Keratinocyte (primary cell): Measurements from ENCODE around the gene NUTM2G. TPM values are rescaled to one million over a fixed set of nuclear protein-coding genes. Genes with fewer than 3 reads are reported as not detected.
A peak's percentile ranks its signal among the peaks of the same experiment; 100 is the strongest.
"Not testable (repeated sequence)": the region's sequence is repeated elsewhere in the genome, so short reads cannot be mapped to it uniquely, and the experiment has no call there.

Experiments
- DNase-seq: peaks from one replicate; pipeline ENCODE4 v3.0.0-alpha.2; 2011; ENCODE audit warnings: low read depth, missing footprints, low spot score
- FAIRE-seq: peaks from 2 replicates; lab custom pipeline; 2011; peaks lifted over from hg19 to GRCh38; lab: Jason Lieb, UNC
- H2AFZ ChIP-seq: 2 replicates; pipeline ENCODE4 v1.6.0; 2012; ENCODE audit warnings: low read length, control low read depth, inconsistent platforms; ENCODE audit not compliant: control insufficient read depth
- H3K27ac ChIP-seq: 2 replicates; pipeline ENCODE4 v1.5.1; 2011; ENCODE audit warnings: low read length; ENCODE audit not compliant: control insufficient read depth, insufficient read depth
- H3K27me3 ChIP-seq: 3 replicates; pipeline ENCODE4 v1.6.0; 2011; ENCODE audit warnings: low read length; ENCODE audit not compliant: control insufficient read depth, insufficient read depth; ENCODE audit errors: extremely low read depth
- H3K36me3 ChIP-seq, 2 experiments: 2 replicates in 1 of 2; 3 replicates in 1 of 2; pipeline ENCODE4 v1.5.1; 2011; ENCODE audit warnings: low read length in 2 of 2, mild to moderate bottlenecking in 1 of 2; ENCODE audit not compliant: control insufficient read depth in 2 of 2, insufficient read depth in 2 of 2; ENCODE audit errors: extremely low read depth in 1 of 2
- H3K4me1 ChIP-seq: 3 replicates; pipeline ENCODE4 v1.5.1; 2011; ENCODE audit warnings: low read length; ENCODE audit not compliant: control insufficient read depth, insufficient read depth; ENCODE audit errors: extremely low read depth
- H3K4me2 ChIP-seq: 3 replicates; pipeline ENCODE4 v1.6.0; 2011; ENCODE audit warnings: low read depth, low read length; ENCODE audit not compliant: control insufficient read depth, insufficient read depth; ENCODE audit errors: extremely low read depth
- H3K4me3 ChIP-seq, 3 experiments: fragments of 200-600 bp in 1 of 3; sonication (generic) in 1 of 3; 2 replicates in 2 of 3; 3 replicates in 1 of 3; pipeline ENCODE4 v1.5.1; 2011 to 2016; ENCODE audit warnings: low read length in 3 of 3, mild to moderate bottlenecking in 3 of 3, control low read depth in 2 of 3, inconsistent platforms in 1 of 3, low read depth in 1 of 3, mixed read lengths in 1 of 3, mixed run types in 1 of 3, moderate library complexity in 1 of 3; ENCODE audit not compliant: control insufficient read depth in 2 of 3, insufficient read depth in 2 of 3; ENCODE audit errors: extremely low read depth in 1 of 3
- H3K79me2 ChIP-seq: 2 replicates; pipeline ENCODE4 v1.6.0; 2012; ENCODE audit warnings: low read length; ENCODE audit not compliant: control insufficient read depth, insufficient read depth
- H3K9ac ChIP-seq: 3 replicates; pipeline ENCODE4 v1.6.0; 2011; ENCODE audit warnings: low read length; ENCODE audit not compliant: control insufficient read depth, insufficient read depth; ENCODE audit errors: extremely low read depth
- H3K9me1 ChIP-seq: 3 replicates; pipeline ENCODE4 v1.6.0; 2011; ENCODE audit warnings: low read length; ENCODE audit not compliant: control insufficient read depth, insufficient read depth; ENCODE audit errors: extremely low read depth
- H3K9me3 ChIP-seq: 2 replicates; pipeline ENCODE4 v1.5.1; 2012; ENCODE audit warnings: low read depth, low read length; ENCODE audit not compliant: control insufficient read depth
- H4K20me1 ChIP-seq: 3 replicates; pipeline ENCODE4 v1.6.0; 2011; ENCODE audit warnings: low read length; ENCODE audit not compliant: control insufficient read depth, insufficient read depth; ENCODE audit errors: extremely low read depth
- dilution Hi-C: fragments of 300-500 bp; cut with MboI; formaldehyde crosslinking; loops from one replicate; pipeline ENCODE4 v1.7.0; 2020; ENCODE audit warnings: low sequenced_read_pairs; ENCODE audit not compliant: extremely low pct_ligation_motif_present
- polyA plus RNA-seq, 5 experiments: library from polyadenylated mRNA; depleted of rRNA in 3 of 5; stranded (reverse) in 3 of 5; stranded (forward) in 1 of 5; unstranded in 1 of 5; fragments of >200 nt; gene quantifications; 1 replicate in 1 of 5; 2 replicates in 3 of 5; 3 replicates in 1 of 5; pipeline versions ENCODE4 v1.2.1 to v1.2.3, GENCODE V29; 2011 to 2012; ENCODE audit warnings: missing spikeins in 2 of 5, low read depth in 1 of 5, low replicate concordance in 1 of 5

NUTM2G gene
- polyA plus RNA-seq, 1 donor (not counting 4 experiments of a cell fraction or from before 2014, with no cell fraction given), result not detected

DNA sequence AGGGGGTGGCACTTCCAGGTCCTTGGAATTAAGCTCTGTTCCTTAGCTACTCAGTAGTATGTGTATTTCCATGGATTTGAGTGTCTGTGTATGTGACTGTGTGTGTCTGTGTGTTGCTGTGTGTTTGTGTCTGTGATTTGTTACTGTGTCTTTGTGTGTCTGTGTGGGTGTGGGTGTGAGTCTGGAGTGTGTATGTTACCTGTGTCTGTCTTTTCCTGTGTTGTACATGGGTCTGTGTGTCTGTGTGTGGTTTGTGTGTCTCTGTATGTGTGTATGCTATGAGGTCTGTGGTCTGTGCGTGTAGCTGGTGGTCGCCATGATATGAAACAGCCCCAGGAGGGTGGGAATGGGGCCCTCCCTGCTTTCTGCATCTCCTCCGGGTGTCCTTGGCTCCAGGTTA is 8.8 kb downstream of the NUTM2G start:
- H4K20me1 ChIP-seq, H3K9me3 ChIP-seq, H3K27me3 ChIP-seq, H3K4me3 ChIP-seq, FAIRE-seq, H3K9me1 ChIP-seq, H3K9ac ChIP-seq, dilution Hi-C loops, H3K27ac ChIP-seq, H3K4me1 ChIP-seq, H3K36me3 ChIP-seq, H2AFZ ChIP-seq, H3K79me2 ChIP-seq, DNase-seq, H3K4me2 ChIP-seq: not testable (repeated sequence)

DNA sequence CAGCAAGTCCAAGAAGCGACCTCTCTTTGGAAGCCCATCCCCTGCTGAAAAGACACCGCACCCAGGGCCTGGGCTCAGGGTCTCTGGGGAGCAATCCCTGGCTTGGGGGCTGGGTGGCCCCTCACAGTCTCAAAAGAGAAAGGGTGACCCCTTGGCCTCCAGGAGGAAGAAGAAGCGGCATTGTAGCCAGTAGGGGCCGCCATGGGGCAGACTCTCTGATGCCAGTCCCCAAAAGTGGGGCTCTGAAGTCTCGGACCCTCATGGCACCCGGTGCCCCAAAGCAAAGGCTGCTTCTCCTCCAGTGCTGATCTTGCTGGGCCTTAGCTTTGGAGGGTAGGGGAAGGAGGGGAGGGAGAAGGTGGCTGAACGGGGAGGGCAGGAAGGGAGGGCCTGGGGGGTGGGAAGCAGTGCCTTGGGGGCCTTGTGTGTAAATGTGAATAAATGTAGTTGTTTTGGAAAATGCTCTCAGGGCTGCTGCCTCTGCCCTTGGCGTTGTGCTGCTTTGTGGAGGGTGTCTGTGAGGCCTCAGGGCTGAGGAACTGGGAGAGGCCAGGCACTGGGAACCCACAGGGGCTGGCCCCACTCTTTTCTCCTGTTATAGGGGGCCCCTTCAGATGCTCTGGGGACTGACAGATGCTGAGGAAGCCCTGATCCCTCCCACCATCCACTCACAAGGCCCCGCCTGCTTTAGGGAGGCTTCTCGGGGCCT is 10.5 kb downstream of the NUTM2G start:
- DNase-seq, dilution Hi-C loops, H3K36me3 ChIP-seq, H3K9me3 ChIP-seq, H3K9me1 ChIP-seq, FAIRE-seq, H3K79me2 ChIP-seq, H3K4me2 ChIP-seq, H3K4me1 ChIP-seq, H3K27ac ChIP-seq, H3K27me3 ChIP-seq, H3K4me3 ChIP-seq, H4K20me1 ChIP-seq, H3K9ac ChIP-seq, H2AFZ ChIP-seq: not testable (repeated sequence)

DNA sequence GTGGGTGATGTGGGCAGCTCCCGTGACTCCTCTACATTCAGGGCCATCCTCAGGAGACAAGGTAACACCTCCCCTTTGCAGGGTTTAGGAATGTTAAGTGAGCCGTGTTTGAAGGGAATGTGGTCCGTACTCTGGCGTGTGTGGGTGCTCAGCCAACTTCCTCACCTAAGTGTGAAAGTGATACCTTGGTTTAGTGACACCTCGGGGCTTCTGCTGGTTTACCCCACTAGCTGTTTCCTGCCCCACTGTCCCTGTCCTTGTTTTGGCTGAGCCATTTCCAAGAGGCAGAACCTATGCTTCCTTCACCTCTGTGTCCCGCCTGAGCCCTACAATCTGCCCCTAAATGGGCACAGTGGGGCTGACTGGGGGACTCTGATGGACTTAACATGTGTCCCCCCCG is 12.3 kb downstream of the NUTM2G start:
- dilution Hi-C loops, H3K27ac ChIP-seq, H3K9me3 ChIP-seq, H3K9me1 ChIP-seq, H3K9ac ChIP-seq, DNase-seq, H4K20me1 ChIP-seq, H3K4me1 ChIP-seq, H3K4me3 ChIP-seq, H3K36me3 ChIP-seq, H3K79me2 ChIP-seq, H2AFZ ChIP-seq, H3K4me2 ChIP-seq, FAIRE-seq, H3K27me3 ChIP-seq: not testable (repeated sequence)

DNA sequence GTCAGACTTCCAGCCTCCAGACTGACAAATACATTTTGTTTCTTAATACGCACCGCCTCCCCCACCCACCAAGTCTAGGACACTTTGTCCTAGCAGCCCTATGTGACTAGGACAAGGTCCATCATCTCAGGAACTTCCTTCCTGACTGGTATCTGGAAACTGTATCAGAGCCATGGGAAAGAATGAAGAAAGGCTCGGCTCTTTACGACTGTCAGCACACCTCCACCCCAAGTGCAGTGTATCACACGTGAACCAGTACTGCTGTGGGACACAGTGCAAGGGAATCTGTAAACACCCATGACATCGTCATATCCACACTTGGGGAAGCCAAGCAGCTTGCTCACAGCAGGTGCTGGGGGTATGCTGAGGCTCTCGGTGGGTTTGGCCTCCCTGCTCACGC is 13.0 kb downstream of the NUTM2G start:
- dilution Hi-C loops, H3K9ac ChIP-seq, H3K4me2 ChIP-seq, H3K9me3 ChIP-seq, H3K4me1 ChIP-seq, FAIRE-seq, H4K20me1 ChIP-seq, H3K79me2 ChIP-seq, DNase-seq, H3K27ac ChIP-seq, H3K36me3 ChIP-seq, H3K4me3 ChIP-seq, H3K27me3 ChIP-seq, H2AFZ ChIP-seq, H3K9me1 ChIP-seq: not testable (repeated sequence)

DNA sequence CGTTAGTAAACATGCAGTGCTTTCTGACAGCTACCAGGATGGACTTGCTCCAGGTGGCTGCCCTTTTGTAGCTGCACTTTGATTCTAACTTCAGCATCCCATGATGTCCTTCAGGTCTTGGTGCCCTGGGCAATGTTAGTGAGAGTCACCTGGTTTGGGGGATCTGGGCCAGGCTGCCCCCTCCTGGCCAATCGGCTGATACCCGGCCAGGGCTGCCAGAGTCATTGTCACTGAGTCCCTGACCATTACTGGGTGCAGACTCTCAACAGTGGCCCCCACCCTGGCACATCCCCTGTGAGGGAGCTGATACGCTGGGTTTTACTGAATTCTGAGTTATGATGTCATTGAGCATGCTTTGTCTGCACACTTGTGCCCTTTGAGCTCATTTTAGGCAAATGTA is 13.5 kb downstream of the NUTM2G start:
- FAIRE-seq, result peak; percentile 49
- H3K4me2 ChIP-seq, H3K9ac ChIP-seq, H2AFZ ChIP-seq, DNase-seq, dilution Hi-C loops, H3K4me1 ChIP-seq, H3K9me1 ChIP-seq, H4K20me1 ChIP-seq, H3K4me3 ChIP-seq, H3K79me2 ChIP-seq, H3K27ac ChIP-seq, H3K27me3 ChIP-seq, H3K9me3 ChIP-seq, H3K36me3 ChIP-seq: not testable (repeated sequence)
